Kidney capillary endothelial cell (primary cell): ENCODE data around the gene SERINC5.

Source experiments
- DNase-seq: peaks from one replicate; pipeline ENCODE4 v3.0.0-alpha.2; 2018; ENCODE audit warnings: low spot score

The SERINC5 gene

GRCh38 chr5:80097451-80097850 is 158.4 kb downstream of the SERINC5 start:
- DNase-seq: no peak

- DNase-seq: no peak
Observed at GRCh38 chr5:80094236-80094738, 161.6 kb downstream of the SERINC5 start.

GRCh38 chr5:80093796-80094195 is 162.1 kb downstream of the SERINC5 start:
- DNase-seq: no peak

GRCh38 chr5:80092486-80093107 is 163.3 kb downstream of the SERINC5 start:
- no peak for DNase-seq

GRCh38 chr5:80091792-80092192 is 164.1 kb downstream of the SERINC5 start:
- DNase-seq: peak; percentile 47

- DNase-seq: no peak
Observed at GRCh38 chr5:80090884-80091166, 165.0 kb downstream of the SERINC5 start.

- peak; percentile 71 for DNase-seq
Observed at GRCh38 chr5:80083101-80083890, 172.6 kb downstream of the SERINC5 start.

GRCh38 chr5:80082731-80083100 is 173.1 kb downstream of the SERINC5 start:
- peak; percentile 65 for DNase-seq

- no peak for DNase-seq
Observed at GRCh38 chr5:80082281-80082680, 173.6 kb downstream of the SERINC5 start.

GRCh38 chr5:80078921-80079320 is 176.9 kb downstream of the SERINC5 start:
- no peak for DNase-seq

GRCh38 chr5:80077051-80077714 is 178.7 kb downstream of the SERINC5 start:
- DNase-seq: no peak

GRCh38 chr5:80076131-80077050 is 179.5 kb downstream of the SERINC5 start:
- no peak for DNase-seq

GRCh38 chr5:80072103-80073073 is 183.5 kb downstream of the SERINC5 start:
- DNase-seq: no peak

- no peak for DNase-seq
Observed at GRCh38 chr5:80071510-80072021, 184.3 kb downstream of the SERINC5 start.

- DNase-seq: no peak
Observed at GRCh38 chr5:80070338-80071056, 185.4 kb downstream of the SERINC5 start.

GRCh38 chr5:80069918-80070318 is 185.9 kb downstream of the SERINC5 start:
- DNase-seq: no peak

- DNase-seq: no peak
Observed at GRCh38 chr5:80069251-80069800, 186.5 kb downstream of the SERINC5 start.

GRCh38 chr5:80068775-80069174 is 187.1 kb downstream of the SERINC5 start:
- DNase-seq: no peak

GRCh38 chr5:80068246-80068636 is 187.6 kb downstream of the SERINC5 start:
- no peak for DNase-seq
